ENCODE results near the gene RAB10.
"Not testable (repeated sequence)": the region's sequence is repeated elsewhere in the genome, so short reads cannot be mapped to it uniquely, and the experiment has no call there.

RAB10 gene

DNA sequence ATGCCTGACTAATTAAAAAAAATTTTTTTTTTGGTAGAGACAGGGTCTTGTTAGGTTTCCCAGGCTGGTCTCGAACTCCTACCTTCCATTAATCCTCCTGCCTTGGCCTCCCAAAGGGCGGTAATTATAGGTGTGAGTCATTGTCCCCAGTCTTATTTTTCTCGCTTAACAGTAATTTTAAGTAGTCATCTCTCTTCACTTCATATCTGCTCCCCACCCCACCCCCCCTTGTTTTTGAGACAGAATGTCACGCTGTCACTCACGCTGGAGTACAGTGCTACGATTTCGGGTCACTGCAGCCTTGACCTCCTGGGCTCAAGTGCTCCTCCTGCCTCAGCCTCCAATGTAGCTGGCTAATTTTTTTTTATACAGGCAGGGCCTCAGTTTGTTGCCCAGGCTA, 27.7 kb downstream of the RAB10 start:
- no peak for DNase-seq

DNA sequence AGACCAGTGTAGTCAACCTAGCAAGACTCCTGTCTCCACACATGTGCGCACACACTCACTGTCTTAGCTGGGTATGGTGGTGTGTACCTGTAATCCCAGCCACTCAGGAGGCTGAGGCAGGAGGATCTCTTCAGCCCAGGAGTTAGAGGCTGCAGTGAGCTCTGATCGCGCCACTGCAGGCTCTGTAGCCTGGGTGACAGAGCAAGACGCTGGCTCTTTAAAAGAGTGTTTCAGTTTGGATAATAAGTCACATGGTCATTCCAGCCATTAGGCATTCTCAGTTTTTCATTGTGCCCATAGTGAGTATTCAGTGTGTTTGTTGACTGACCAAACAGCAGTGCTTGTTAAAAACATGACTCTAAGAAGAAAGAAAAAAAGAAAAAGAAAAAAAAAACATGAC, 31.0 kb downstream of the RAB10 start:
- DNase-seq: no peak

- DNase-seq: no peak
Observed at GRCh38 chr2:26067186-26067974, 33.5 kb downstream of the RAB10 start.

DNA sequence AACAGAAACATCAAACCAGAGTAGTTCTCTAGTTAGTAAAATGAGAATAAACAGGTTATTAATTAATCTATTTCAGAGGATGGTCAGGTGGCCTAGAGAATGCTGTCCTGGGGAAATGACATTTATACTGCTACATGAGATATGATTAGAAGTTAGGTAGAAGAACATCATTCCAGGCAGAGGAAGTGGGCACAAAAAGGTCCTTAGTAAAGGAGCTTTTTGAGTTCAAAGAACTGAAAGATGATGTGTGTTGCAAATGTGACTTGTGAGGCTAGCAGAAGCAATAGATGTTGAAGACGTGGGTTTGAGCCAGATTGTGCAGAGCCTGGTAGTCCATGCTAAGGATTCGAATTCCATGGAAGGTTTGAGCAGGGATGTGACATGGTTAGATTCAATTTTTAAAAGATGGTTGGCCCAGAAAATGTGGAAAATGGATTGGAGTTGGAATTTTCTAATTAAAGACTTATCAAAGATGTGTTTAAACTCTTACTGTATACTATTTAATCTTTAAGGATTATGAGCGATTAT, 34.2 kb downstream of the RAB10 start:
- no peak for DNase-seq

DNA sequence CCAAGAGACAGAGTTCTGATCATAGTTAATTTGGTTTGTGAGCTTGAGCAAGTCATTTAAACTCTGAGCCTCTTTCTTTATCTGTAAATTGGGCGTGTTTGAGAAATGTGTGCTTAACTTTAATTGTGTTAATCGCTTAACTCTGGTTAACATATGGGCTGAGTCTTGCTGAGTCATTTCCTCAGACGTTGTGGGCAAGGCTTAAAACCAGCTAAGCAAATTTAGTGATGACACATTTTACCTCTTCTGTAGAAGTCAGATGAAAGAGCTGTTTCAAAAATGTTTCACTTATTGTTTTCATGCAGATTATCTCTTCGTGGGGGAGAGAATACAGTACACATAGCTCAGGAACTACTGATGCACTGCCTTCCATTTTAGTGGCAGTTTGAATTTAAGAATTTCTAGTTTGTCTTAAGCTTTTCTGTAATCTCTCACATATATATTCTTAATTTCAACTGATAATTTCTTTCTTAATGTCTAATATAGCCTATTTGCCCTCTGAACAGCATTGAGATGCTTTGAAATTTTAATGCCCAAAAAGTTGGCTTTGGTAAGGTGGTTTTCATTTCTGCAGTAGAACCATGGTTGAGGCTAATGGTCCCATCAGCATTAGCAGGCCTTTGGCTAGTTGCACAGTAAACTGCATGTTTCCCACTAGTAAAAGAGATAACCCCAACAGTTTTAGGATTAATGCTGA, 34.9 kb downstream of the RAB10 start:
- peak; percentile 49 to 55 for DNase-seq

DNA sequence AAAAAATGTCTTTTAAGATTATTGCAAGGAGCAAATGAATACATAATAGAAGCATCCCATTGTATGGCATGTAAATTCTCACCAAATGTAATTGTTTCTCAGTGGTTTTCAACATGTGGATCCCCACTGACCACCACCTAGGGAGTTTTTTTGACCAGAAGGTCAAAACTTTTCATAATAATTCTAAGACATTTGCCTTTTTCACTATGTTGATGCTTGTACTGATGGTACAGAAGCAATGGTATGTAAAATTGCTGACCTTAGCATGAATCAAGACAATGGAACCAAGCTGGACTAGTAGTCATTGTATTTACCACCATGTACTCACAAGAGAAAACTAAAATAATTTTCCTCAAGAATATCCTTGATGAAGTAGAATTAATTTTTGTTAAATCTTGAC, 36.8 kb downstream of the RAB10 start:
- no peak for DNase-seq

GRCh38 chr2:26072925-26073768, 39.3 kb downstream of the RAB10 start:
- DNase-seq: no peak

DNA sequence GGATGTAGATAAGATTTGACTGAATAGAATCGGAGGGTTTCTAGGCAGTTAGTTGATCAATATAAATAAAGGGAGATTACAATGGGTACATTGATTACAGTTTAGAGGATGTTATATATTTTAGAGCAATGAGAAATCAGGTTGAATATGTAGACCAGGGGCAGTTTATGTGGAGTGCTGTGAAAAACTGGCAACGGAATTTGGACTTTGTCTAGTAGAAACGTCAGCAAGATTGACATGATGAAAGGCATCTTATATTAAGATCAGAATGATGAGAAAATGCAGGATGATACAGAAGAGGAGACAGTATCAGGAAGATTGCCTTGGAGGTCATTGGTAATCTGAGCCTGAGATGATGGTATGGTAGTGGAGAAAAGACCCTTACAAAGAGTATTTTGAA, 39.9 kb downstream of the RAB10 start:
- DNase-seq: no peak

DNA sequence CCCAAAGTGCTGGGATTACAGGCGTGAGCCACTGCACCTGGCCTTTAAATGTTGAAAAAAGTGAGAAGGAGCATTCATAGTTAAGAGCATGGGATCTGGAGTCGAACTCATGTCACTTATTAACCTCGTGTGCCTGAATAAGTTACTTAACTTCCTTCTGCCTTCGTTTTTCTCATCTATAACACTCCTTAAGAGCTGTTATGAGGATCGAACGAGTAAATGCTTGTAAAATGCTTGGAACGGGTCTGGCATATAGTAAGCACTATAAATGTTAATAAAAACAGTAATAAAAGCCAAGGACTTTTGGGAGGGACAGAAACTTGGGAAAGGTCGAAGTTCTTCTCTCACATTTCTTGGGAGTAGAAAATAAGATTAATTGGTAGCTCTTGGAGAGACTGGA, 40.8 kb downstream of the RAB10 start:
- no peak for DNase-seq

- no peak for DNase-seq
Observed at GRCh38 chr2:26075173-26075572, 41.3 kb downstream of the RAB10 start.

DNA sequence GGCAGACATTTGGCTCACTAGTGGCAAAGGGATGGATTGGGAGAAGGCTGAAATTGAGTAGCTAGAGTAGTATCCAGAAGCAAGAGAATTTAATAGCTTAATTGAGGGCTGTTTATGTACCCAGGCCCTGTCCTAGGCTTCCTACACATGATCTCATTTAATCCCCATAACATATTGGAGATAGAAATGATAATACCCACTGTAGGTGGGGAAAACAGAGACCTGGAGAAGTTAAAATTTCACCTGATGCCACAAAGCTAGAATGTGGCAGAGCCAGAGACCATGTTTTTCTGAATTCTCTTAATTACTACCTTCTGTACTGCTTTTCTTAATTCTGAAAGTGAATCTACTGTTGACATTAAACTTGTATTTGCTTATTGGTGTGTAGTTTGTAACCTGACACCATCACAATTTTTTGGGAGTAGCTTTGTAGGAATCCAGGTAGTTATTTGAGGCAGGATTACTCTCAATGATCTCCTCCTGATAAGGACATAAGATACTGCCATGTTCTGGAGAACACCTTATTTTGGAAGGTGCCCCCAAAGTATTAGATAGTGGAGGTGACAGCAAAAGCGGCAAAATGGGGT, 42.2 kb downstream of the RAB10 start:
- no peak for DNase-seq

GRCh38 chr2:26077291-26077690, 43.4 kb downstream of the RAB10 start:
- no peak for DNase-seq

- DNase-seq: no peak
Observed at GRCh38 chr2:26078939-26079338, 45.1 kb downstream of the RAB10 start.

DNA sequence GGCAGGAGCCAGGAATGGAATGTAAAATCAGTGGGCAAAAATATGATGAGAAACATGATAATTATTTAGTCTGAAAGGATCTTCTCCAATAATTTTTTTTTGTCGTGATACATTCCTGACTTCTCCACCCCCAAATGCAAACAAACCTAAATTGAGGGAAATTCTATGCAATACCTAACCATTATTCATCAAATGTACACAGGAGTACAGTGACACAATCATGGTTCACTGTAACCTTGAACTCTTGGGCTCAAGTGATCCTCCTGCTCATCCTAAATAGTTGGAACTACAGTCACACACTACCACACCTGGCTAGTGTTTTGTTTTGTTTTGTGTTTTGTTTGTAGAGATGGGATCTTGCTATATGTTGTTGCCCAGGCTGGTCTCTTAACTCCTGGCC, 46.5 kb downstream of the RAB10 start:
- DNase-seq: no peak

- not testable (repeated sequence) for DNase-seq
Observed at GRCh38 chr2:26080925-26081324, 47.0 kb downstream of the RAB10 start.

DNA sequence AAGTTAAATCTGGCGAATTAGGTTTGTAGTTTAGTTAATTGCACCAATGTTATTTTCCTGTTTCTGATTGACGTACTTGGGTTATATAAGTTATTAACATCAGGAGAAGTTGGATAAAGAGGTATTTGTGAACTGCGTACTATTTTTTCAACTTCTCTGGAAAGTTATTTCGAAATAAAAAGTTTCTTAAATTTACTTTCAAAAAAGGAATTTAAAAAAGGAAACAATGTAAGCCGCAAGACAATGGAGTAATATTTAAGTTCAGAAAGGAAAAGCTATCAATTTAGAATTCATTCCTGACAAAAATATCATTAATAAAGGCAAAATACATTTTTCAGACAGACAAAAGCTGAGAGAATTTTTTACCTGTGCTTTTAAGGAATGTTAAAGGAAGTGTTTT, 47.7 kb downstream of the RAB10 start:
- DNase-seq: no peak

GRCh38 chr2:26086155-26086637, 52.3 kb downstream of the RAB10 start:
- no peak for DNase-seq

- DNase-seq: no peak
Observed at GRCh38 chr2:26086779-26087178, 52.9 kb downstream of the RAB10 start.

DNA sequence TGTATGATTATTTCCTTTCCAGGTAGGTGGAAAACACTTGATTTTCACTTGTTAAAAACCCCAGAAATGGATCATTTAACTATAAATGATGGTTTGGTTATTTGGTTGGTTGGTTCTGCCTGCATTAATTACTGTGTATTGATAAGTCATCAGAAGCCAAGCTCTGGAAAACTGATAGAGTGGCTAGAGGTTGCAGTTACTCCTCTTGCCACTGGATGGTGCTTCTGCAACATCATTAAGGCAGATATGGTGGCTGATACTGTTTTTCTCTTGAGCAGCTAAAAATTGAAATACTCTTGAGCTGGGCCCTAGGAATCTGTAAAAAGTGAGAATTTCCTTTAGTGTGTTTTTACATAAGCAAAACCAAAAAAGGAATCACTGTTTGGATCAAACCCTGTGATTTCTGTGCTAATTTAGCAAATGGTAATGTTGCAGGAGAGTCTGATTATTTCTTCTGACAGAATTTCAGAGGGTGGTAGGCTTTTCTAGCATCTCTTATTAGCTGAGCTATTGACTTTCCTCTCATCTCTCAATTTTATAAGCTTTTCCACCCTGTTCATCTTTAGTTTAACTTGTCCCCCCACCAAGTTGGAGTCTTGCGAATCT, 54.3 kb downstream of the RAB10 start:
- DNase-seq: peak in 1 of 2 donors; percentile 26

GRCh38 chr2:26088931-26089330, 55.0 kb downstream of the RAB10 start:
- not testable (repeated sequence) for DNase-seq

- no peak for DNase-seq
Observed at GRCh38 chr2:26089337-26089736, 55.5 kb downstream of the RAB10 start.

- DNase-seq: no peak
Observed at GRCh38 chr2:26095758-26096157, 61.9 kb downstream of the RAB10 start.

Measured in activated CD4-positive, alpha-beta T cell treated with anti-CD3 and anti-CD28 coated beads for 4 hours (primary cell).